Measurements from ENCODE around the gene NT5DC4. TPM values are rescaled to one million over a fixed set of nuclear protein-coding genes. Genes with fewer than 3 reads are reported as not detected.
A peak's percentile ranks its signal among the peaks of the same experiment; 100 is the strongest.

Gene NT5DC4
- total RNA-seq, 1 donor, result not detected

DNA sequence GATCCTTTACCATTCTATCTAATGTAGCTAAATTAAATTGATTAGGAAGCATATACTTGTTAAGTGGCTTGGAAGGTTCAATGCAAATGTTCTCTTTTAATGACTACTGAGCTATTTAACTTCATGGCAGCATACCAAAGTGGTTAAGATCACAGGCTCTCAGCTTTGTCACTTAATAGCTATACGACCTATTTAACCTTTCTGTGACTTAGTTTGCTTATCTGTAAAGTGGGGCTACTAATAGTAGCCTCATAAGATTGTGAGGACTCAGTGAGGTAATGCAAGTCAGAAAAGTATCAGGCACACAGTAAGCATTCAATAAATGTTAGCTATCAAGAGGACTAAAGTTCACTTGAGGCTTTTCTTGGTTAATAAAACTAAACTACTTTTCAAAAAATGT lies 39.3 kb downstream of the NT5DC4 start:
- H3K4me3 ChIP-seq (ENCODE audit: low read depth, low read length), result no peak overlapping the region
- TF ChIP-seq, protein P1, sequence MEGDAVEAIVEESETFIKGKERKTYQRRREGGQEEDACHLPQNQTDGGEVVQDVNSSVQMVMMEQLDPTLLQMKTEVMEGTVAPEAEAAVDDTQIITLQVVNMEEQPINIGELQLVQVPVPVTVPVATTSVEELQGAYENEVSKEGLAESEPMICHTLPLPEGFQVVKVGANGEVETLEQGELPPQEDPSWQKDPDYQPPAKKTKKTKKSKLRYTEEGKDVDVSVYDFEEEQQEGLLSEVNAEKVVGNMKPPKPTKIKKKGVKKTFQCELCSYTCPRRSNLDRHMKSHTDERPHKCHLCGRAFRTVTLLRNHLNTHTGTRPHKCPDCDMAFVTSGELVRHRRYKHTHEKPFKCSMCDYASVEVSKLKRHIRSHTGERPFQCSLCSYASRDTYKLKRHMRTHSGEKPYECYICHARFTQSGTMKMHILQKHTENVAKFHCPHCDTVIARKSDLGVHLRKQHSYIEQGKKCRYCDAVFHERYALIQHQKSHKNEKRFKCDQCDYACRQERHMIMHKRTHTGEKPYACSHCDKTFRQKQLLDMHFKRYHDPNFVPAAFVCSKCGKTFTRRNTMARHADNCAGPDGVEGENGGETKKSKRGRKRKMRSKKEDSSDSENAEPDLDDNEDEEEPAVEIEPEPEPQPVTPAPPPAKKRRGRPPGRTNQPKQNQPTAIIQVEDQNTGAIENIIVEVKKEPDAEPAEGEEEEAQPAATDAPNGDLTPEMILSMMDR (IDR thresholded peaks at IDR 0.05; ENCODE audit: insufficient read depth, low read length), result no peak
- DNase-seq (ENCODE audit: low read depth), result no peak

DNA sequence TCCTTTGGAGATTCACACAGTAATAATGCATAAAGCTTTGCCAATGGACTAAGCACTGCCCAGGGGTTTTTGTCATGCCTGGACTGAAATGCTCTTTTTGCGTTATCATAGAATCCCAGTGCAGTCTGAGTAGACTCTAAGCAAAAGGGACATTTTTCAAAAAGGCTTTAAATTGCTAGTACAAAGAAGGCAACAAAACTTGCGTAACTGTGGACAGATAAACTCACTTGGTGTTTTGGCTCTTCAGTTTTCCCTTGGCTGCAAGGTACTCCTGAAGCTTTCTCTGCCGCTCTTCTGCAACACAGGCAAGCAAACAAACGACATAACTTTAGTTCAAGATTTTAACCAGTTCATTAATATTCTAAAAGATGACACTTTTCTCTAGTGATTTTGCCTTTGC lies 41.5 kb downstream of the NT5DC4 start:
- H3K4me3 ChIP-seq (ENCODE audit: low read depth, low read length), result no peak overlapping the region
- TF ChIP-seq, protein P1 (IDR thresholded peaks at IDR 0.05; ENCODE audit: insufficient read depth, low read length), result no peak
- DNase-seq (ENCODE audit: low read depth), result no peak

DNA sequence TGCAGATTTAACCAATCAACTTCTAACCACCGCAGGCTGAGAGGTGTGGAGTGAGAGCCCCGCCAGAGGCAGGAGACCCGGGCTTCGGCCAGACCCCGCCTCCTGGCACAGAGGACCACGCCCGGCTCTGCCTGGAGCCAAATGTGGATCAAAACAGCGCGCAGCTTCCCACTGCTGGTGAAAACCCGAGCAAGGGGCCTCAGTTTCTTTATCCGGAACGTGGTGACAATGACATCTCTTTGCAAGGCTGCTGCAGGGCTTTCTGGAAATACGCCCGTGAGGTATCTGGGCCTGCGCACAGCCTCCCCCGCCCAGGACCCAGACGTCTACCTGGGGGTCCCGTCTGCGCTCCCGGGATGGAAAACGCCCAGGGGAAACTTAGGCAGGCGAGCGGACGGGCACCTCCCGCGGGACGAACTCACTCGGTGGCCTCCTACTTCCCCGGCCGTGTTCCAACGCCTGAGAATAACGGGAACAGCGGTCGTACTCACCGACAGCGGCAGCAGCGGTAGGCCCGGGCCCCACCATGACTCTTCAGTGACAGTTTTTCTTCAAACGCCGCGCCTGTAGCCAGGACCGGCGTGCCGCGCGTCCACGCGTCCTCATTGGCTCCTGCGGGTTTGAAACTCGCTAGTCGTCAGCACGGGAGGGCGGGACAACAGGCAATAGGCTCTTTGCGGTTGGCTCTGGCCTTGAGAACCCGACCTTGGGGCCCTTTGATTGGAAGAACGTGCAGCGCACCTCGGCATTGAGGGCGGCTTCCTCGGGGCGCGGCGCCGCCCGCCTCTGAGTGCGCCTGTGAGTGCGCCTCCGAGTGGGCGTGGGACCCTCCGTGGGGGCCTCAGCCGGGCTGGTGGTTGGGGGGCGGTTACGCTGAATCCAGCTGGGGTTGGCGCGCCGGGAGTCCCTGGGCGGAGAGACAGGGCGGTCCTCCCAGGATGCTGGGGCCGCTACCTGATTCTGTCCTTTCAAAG lies 43.5 kb downstream of the NT5DC4 start, which contains the start of gene CKAP2L:
CKAP2L (minus strand) TSS at position 539 of the 974 bp plus-strand sequence; CDS start at position 528, 11 bp downstream.
- H3K4me3 ChIP-seq (ENCODE audit: low read depth, low read length), result peak within 1 kb of the TSS; percentile 79
- TF ChIP-seq, protein P1 (IDR thresholded peaks at IDR 0.05; ENCODE audit: insufficient read depth, low read length), result no peak
- peak; percentile 97 for DNase-seq (ENCODE audit: low read depth)

DNA sequence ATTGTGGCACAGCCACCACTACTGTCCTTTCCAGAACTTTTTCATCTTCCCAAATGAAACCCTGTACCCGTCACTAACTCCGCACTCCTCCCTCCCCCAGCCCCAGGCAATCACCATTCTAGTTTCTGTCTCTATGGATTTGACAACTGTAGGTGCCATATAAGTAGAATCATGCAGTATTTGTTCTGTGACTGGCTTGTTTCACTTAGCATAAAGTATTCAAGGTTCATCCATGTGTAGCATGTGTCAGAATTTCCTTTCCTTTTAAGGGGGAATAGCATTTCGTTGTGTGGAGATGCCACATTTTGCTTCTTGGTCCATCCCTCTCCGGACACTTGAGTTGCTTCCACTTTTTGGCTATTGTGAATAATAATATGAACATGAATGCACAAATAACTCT lies 44.4 kb downstream of the NT5DC4 start:
- H3K4me3 ChIP-seq (ENCODE audit: low read depth, low read length), result peak overlapping the region; percentile 79
- TF ChIP-seq, protein P1 (IDR thresholded peaks at IDR 0.05; ENCODE audit: insufficient read depth, low read length), result no peak
- DNase-seq (ENCODE audit: low read depth), result no peak

DNA sequence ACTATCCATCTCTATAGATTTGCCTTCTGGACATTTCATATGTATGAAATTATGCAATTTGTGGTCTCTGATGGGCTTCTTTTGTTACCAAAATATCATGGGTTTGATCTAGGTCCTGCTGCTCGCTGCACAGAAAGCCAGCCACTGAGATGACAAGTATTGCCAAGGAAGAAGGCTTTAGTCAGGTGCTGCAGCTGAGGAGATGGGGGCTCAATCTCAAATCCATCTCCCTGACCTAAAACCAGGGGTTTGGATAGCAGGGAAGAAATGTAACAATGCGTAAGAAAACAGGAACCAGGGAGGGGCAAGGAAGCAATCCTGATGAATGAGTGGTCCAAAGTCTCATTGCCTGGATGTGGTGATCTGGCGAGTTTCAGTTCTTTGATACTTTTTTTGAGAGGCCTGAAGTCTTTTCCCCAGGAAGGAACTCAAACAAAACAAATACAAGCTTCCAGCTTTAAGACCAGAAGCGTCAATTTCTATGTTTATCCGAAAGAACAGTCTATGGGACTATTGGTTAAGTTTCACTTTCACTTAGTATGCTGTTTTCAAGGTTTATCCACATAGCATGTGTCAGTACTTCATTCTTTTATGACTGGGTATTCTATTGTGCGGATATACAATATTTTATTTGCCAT lies 47.0 kb downstream of the NT5DC4 start:
- TF ChIP-seq, protein P1 (IDR thresholded peaks at IDR 0.05; ENCODE audit: insufficient read depth, low read length), result no peak
- H3K4me3 ChIP-seq (ENCODE audit: low read depth, low read length), result no peak overlapping the region
- DNase-seq (ENCODE audit: low read depth), result no peak

DNA sequence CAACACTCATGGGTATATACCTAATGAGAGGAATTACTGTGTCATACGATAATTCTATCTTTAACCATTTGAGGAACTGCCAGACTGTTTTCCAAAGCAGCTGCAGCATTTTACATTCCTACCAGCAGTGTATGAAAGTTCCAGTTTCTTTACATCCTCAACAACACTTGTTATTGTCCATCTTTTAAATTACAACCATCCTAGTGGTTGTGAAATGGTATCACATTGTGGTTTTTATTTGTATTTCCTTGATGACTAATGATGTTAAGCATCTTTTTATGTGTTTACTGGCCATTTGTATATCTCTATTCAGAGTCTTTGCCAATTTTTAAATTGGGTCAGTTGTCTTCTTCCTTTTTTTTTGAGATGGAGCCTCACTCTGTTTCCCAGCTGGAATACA lies 47.6 kb downstream of the NT5DC4 start:
- TF ChIP-seq, protein P1 (IDR thresholded peaks at IDR 0.05; ENCODE audit: insufficient read depth, low read length), result peak; percentile 19
- no peak for DNase-seq (ENCODE audit: low read depth)
- H3K4me3 ChIP-seq (ENCODE audit: low read depth, low read length), result no peak overlapping the region

Data from fibroblast of the aortic adventitia (primary cell).